AG04450 (cell line): Measurements from ENCODE around the gene ZBTB7A. TPM values are rescaled to one million over a fixed set of nuclear protein-coding genes. Genes with fewer than 3 reads are reported as not detected.

Source experiments
- CTCF ChIA-PET: fragments of 300-600, 350-600 bp; formaldehyde crosslinking; extraction: SDS; loops from one replicate; lab custom pipeline; 2022; ENCODE audit warnings: antibody characterized with exemption, inconsistent platforms; lab: Charles Lee
- POLR2A ChIA-PET: fragments of 350-600 bp; formaldehyde crosslinking; extraction: SDS; loops from one replicate; lab custom pipeline; 2021; ENCODE audit warnings: antibody characterized with exemption, inconsistent platforms; lab: Yijun Ruan, JAX
- DNase-seq: peaks from one replicate; pipeline ENCODE4 v3.0.0-alpha.2; 2011; ENCODE audit warnings: low read depth, low spot score
- H3K27ac ChIP-seq: one replicate; pipeline ENCODE4 v1.5.1; 2012; ENCODE audit warnings: low read depth, low read length, control low read depth
- H3K27me3 ChIP-seq: one replicate; pipeline ENCODE4 v1.6.0; 2012; ENCODE audit warnings: low read length; ENCODE audit not compliant: control insufficient read depth, insufficient read depth
- H3K4me3 ChIP-seq: 2 replicates; pipeline ENCODE4 v1.5.1; 2011; ENCODE audit warnings: mild to moderate bottlenecking, low read depth, low read length, control low read depth
- H3K9me3 ChIP-seq: 2 replicates; pipeline ENCODE4 v1.5.1; 2012; ENCODE audit warnings: low read length; ENCODE audit not compliant: control insufficient read depth, insufficient read depth
- CTCF ChIP-seq: IDR thresholded peaks from 2 replicates; pipeline ENCODE4 v1.5.1; 2011; ENCODE audit warnings: low read depth, low read length, control low read depth, inconsistent platforms
- polyA minus RNA-seq: library from RNA; depleted of rRNA, polyadenylated mRNA; stranded (reverse); fragments of >200 nt; gene quantifications from 2 replicates; pipeline ENCODE4 v1.2.3, GENCODE V29; 2011; rRNA and poly(A)+ RNA removed
- polyA plus RNA-seq: library from polyadenylated mRNA; depleted of rRNA; stranded (reverse); fragments of >200 nt; gene quantifications from 2 replicates; pipeline ENCODE4 v1.2.3, GENCODE V29; 2011; rRNA removed

Gene ZBTB7A
- polyA plus RNA-seq = 2.7 and 4.0 TPM in 2 replicates
- polyA minus RNA-seq = 2.2 and 2.7 TPM in 2 replicates

GRCh38 chr19:4066682-4067395 is at the start of gene ZBTB7A:
Gene ZBTB7A, minus strand, starts transcription at chr19:4066899. Its CDS starts 11,667 bp downstream, at chr19:4055232.
- no peak for TF ChIP-seq CTCF
- ChIA-PET CTCF (interaction anchor here (0.6 kb wide), 1 partner anchor 14 kb away, joined by 3 read pairs; no protein-coding TSS in a partner anchor), POLR2A (interaction anchor here (0.7 to 1.0 kb wide), 2 partner anchors 14 to 31 kb away, joined by 3 read pairs; no protein-coding TSS in a partner anchor)
- H3K9me3 ChIP-seq = no peaks in the 10 kb centered on the region; the same call in 1 of the 2 replicates
- no peaks in the 10 kb centered on the region for H3K27me3 ChIP-seq
- peak within 1 kb of the TSS; percentile 47 for H3K27ac ChIP-seq
- DNase-seq = no peak
- H3K4me3 ChIP-seq = peak within 1 kb of the TSS; percentile 69

GRCh38 chr19:4115818-4116385 is 49.2 kb upstream of the ZBTB7A start:
- no peak overlapping the region for H3K27ac ChIP-seq
- ChIA-PET POLR2A (interaction anchor here (0.8 kb wide), 1 partner anchor 8 kb away, joined by 3 read pairs; no protein-coding TSS in a partner anchor), CTCF (no interaction called here)
- DNase-seq = no peak
- TF ChIP-seq CTCF = no peak
- H3K27me3 ChIP-seq = no peaks in the 10 kb centered on the region
- peaks cover 3% of the 10 kb centered on the region; the same call in 1 of the 2 replicates for H3K9me3 ChIP-seq
- no peak overlapping the region for H3K4me3 ChIP-seq

GRCh38 chr19:4115050-4115817 is 48.5 kb upstream of the ZBTB7A start:
- peaks cover 3% of the 10 kb centered on the region; the same call in 1 of the 2 replicates for H3K9me3 ChIP-seq
- no peak overlapping the region for H3K4me3 ChIP-seq
- ChIA-PET POLR2A (interaction anchor here (0.8 kb wide), 1 partner anchor 8 kb away, joined by 3 read pairs; no protein-coding TSS in a partner anchor), CTCF (interaction anchor here (1.2 kb wide), 1 partner anchor 128 kb away, joined by 3 read pairs; no protein-coding TSS in a partner anchor)
- no peak overlapping the region for H3K27ac ChIP-seq
- H3K27me3 ChIP-seq = no peaks in the 10 kb centered on the region
- no peak for TF ChIP-seq CTCF
- DNase-seq = no peak

- POLR2A ChIA-PET = no interaction called here
Observed at GRCh38 chr19:4114181-4114580, 47.5 kb upstream of the ZBTB7A start.

More at GRCh38 chr19:4114181-4114580, 47.5 kb upstream of the ZBTB7A start:
- no peak for TF ChIP-seq CTCF
- CTCF ChIA-PET = interaction anchor here (1.2 kb wide), 1 partner anchor 127 kb away, joined by 3 read pairs; no protein-coding TSS in a partner anchor
- Histone ChIP-seq H3K27me3 (no peaks in the 10 kb centered on the region), H3K4me3 (no peak overlapping the region), H3K27ac (no peak overlapping the region), H3K9me3 (peaks cover 3% of the 10 kb centered on the region; the same call in 1 of the 2 replicates)
- no peak for DNase-seq
